ENCODE data around the gene ADAMTS17.
A peak's percentile ranks its signal among the peaks of the same experiment; 100 is the strongest.

Gene ADAMTS17

GRCh38 chr15:100131321-100132224 lies 210.2 kb downstream of the ADAMTS17 start:
- Mint-ChIP-seq H3K27ac (no peak overlapping the region), H3K4me3 (no peak overlapping the region), H3K27me3 (peaks cover 7% of the 10 kb centered on the region), H3K4me1 (no peaks in the 10 kb centered on the region), H3K36me3 (no peaks in the 10 kb centered on the region), H3K9me3 (peaks cover 2% of the 10 kb centered on the region)
- ATAC-seq, result peak; percentile 24

GRCh38 chr15:100129677-100130076 lies 212.1 kb downstream of the ADAMTS17 start:
- Mint-ChIP-seq H3K4me1 (no peaks in the 10 kb centered on the region), H3K27ac (no peak overlapping the region), H3K36me3 (no peaks in the 10 kb centered on the region), H3K9me3 (no peaks in the 10 kb centered on the region), H3K4me3 (no peak overlapping the region), H3K27me3 (peaks cover 16% of the 10 kb centered on the region)
- ATAC-seq, result no peak

GRCh38 chr15:100125401-100126191 lies 216.2 kb downstream of the ADAMTS17 start:
- no peak for ATAC-seq
- Mint-ChIP-seq H3K4me1 (no peaks in the 10 kb centered on the region), H3K4me3 (no peak overlapping the region), H3K9me3 (peaks cover 14% of the 10 kb centered on the region), H3K27me3 (peaks cover 16% of the 10 kb centered on the region), H3K27ac (no peak overlapping the region), H3K36me3 (no peaks in the 10 kb centered on the region)

GRCh38 chr15:100124936-100125335 lies 216.8 kb downstream of the ADAMTS17 start:
- Mint-ChIP-seq H3K4me3 (no peak overlapping the region), H3K27ac (no peak overlapping the region), H3K27me3 (peaks cover 16% of the 10 kb centered on the region), H3K36me3 (no peaks in the 10 kb centered on the region), H3K9me3 (peaks cover 14% of the 10 kb centered on the region), H3K4me1 (no peaks in the 10 kb centered on the region)
- ATAC-seq, result no peak

GRCh38 chr15:100124361-100124760 lies 217.4 kb downstream of the ADAMTS17 start:
- no peaks in the 10 kb centered on the region for H3K36me3 Mint-ChIP-seq
- H3K27me3 Mint-ChIP-seq, result peaks cover 16% of the 10 kb centered on the region
- no peak overlapping the region for H3K4me3 Mint-ChIP-seq
- H3K4me1 Mint-ChIP-seq, result no peaks in the 10 kb centered on the region
- ATAC-seq, result no peak
- H3K9me3 Mint-ChIP-seq, result peaks cover 18% of the 10 kb centered on the region
- no peak overlapping the region for H3K27ac Mint-ChIP-seq

GRCh38 chr15:100123611-100124010 lies 218.2 kb downstream of the ADAMTS17 start:
- Mint-ChIP-seq H3K9me3 (peaks cover 18% of the 10 kb centered on the region), H3K36me3 (no peaks in the 10 kb centered on the region), H3K27ac (no peak overlapping the region), H3K4me1 (no peaks in the 10 kb centered on the region), H3K27me3 (peaks cover 16% of the 10 kb centered on the region), H3K4me3 (no peak overlapping the region)
- ATAC-seq, result no peak

- no peak for ATAC-seq
- H3K27me3 Mint-ChIP-seq, result peaks cover 6% of the 10 kb centered on the region
- no peak overlapping the region for H3K27ac Mint-ChIP-seq
- H3K4me1 Mint-ChIP-seq, result no peaks in the 10 kb centered on the region
- H3K4me3 Mint-ChIP-seq, result no peak overlapping the region
- peaks cover 20% of the 10 kb centered on the region for H3K9me3 Mint-ChIP-seq
- H3K36me3 Mint-ChIP-seq, result no peaks in the 10 kb centered on the region
Observed at GRCh38 chr15:100121285-100121684, 220.5 kb downstream of the ADAMTS17 start.

- Mint-ChIP-seq H3K9me3 (peaks cover 20% of the 10 kb centered on the region), H3K4me3 (no peak overlapping the region), H3K4me1 (no peaks in the 10 kb centered on the region), H3K27ac (no peak overlapping the region), H3K27me3 (peaks cover under 1% of the 10 kb centered on the region), H3K36me3 (no peaks in the 10 kb centered on the region)
- no peak for ATAC-seq
Observed at GRCh38 chr15:100120111-100120510, 221.7 kb downstream of the ADAMTS17 start.

GRCh38 chr15:100118546-100118945 lies 223.2 kb downstream of the ADAMTS17 start:
- no peaks in the 10 kb centered on the region for H3K36me3 Mint-ChIP-seq

GRCh38 chr15:100116416-100117190 lies 225.2 kb downstream of the ADAMTS17 start:
- peaks cover 11% of the 10 kb centered on the region for H3K27me3 Mint-ChIP-seq
- no peak for ATAC-seq
- no peak overlapping the region for H3K27ac Mint-ChIP-seq
- no peak overlapping the region for H3K4me3 Mint-ChIP-seq
- no peaks in the 10 kb centered on the region for H3K36me3 Mint-ChIP-seq
- H3K4me1 Mint-ChIP-seq, result no peaks in the 10 kb centered on the region
- peaks cover 11% of the 10 kb centered on the region for H3K9me3 Mint-ChIP-seq

More at GRCh38 chr15:100118546-100118945, 223.2 kb downstream of the ADAMTS17 start:
- no peak overlapping the region for H3K4me3 Mint-ChIP-seq
- no peak for ATAC-seq
- H3K9me3 Mint-ChIP-seq, result peaks cover 20% of the 10 kb centered on the region
- peaks cover 11% of the 10 kb centered on the region for H3K27me3 Mint-ChIP-seq
- no peaks in the 10 kb centered on the region for H3K4me1 Mint-ChIP-seq
- H3K27ac Mint-ChIP-seq, result no peak overlapping the region

GRCh38 chr15:100115711-100116090 lies 226.1 kb downstream of the ADAMTS17 start:
- H3K4me1 Mint-ChIP-seq, result no peaks in the 10 kb centered on the region
- peaks cover 6% of the 10 kb centered on the region for H3K9me3 Mint-ChIP-seq
- ATAC-seq, result no peak
- H3K27ac Mint-ChIP-seq, result no peak overlapping the region
- peaks cover 20% of the 10 kb centered on the region for H3K27me3 Mint-ChIP-seq
- H3K4me3 Mint-ChIP-seq, result no peak overlapping the region
- H3K36me3 Mint-ChIP-seq, result no peaks in the 10 kb centered on the region

- Mint-ChIP-seq H3K27ac (no peak overlapping the region), H3K9me3 (peaks cover 6% of the 10 kb centered on the region), H3K27me3 (peaks cover 20% of the 10 kb centered on the region), H3K36me3 (no peaks in the 10 kb centered on the region), H3K4me1 (no peaks in the 10 kb centered on the region), H3K4me3 (no peak overlapping the region)
- no peak for ATAC-seq
Observed at GRCh38 chr15:100115066-100115710, 226.6 kb downstream of the ADAMTS17 start.

- Mint-ChIP-seq H3K4me1 (no peaks in the 10 kb centered on the region), H3K36me3 (no peaks in the 10 kb centered on the region), H3K9me3 (peaks cover 5% of the 10 kb centered on the region), H3K4me3 (no peak overlapping the region), H3K27me3 (peaks cover 20% of the 10 kb centered on the region), H3K27ac (no peak overlapping the region)
- no peak for ATAC-seq
Observed at GRCh38 chr15:100114571-100114970, 227.2 kb downstream of the ADAMTS17 start.

GRCh38 chr15:100114100-100114499 lies 227.7 kb downstream of the ADAMTS17 start:
- Mint-ChIP-seq H3K27me3 (peaks cover 20% of the 10 kb centered on the region), H3K36me3 (no peaks in the 10 kb centered on the region), H3K9me3 (peaks cover 5% of the 10 kb centered on the region), H3K27ac (no peak overlapping the region), H3K4me1 (no peaks in the 10 kb centered on the region), H3K4me3 (no peak overlapping the region)
- ATAC-seq, result no peak
